AG09319 (cell line): ENCODE measurements around the gene CEP250.

Experiments
- DNase-seq: peaks from one replicate; pipeline ENCODE4 v3.0.0-alpha.2; 2010; ENCODE audit warnings: low read depth; ENCODE audit errors: extremely low read depth
- TF ChIP-seq, protein P1 (sequence below): IDR thresholded peaks from 2 replicates; pipeline ENCODE4 v1.5.1; 2011; ENCODE audit warnings: low read depth, mild to moderate bottlenecking, inconsistent platforms, low read length, moderate library complexity

Gene CEP250

DNA sequence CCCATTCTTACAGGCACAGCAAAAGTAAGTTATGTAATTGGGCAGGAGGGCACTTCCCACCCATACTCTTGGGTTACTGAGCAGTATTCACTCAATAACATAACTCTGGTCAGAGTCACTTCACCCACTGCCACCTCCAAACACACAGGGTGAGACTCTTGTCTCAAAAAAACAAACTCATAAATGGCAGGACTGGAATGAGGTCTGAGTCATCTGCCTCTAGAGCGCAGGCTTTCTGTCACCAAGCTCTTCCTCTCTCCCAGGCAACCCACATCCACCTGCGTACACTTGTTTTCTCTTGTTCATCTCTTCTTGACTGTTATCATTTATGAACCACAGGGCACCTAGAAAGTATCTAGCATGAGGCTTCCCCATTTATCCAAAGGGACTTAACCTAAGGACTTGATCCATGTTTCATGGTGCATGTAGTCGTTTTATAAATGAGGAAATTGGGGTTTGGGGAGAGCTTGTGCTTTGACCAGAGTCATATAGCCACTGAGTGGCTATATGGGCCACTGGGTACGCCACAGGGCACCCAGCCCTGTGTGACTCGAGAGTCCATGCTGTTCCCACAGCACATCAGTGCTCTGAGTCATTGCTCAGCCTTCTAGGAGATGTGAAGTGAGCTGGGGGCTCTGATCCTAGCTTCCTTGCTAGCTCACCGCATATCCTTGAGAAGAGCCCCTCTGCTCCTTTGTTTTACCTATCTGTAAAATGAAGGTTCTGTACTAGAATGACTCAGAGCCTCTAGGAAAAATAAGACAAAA is 51.7 kb downstream of the CEP250 start:
- DNase-seq: no peak
- TF ChIP-seq, protein P1, sequence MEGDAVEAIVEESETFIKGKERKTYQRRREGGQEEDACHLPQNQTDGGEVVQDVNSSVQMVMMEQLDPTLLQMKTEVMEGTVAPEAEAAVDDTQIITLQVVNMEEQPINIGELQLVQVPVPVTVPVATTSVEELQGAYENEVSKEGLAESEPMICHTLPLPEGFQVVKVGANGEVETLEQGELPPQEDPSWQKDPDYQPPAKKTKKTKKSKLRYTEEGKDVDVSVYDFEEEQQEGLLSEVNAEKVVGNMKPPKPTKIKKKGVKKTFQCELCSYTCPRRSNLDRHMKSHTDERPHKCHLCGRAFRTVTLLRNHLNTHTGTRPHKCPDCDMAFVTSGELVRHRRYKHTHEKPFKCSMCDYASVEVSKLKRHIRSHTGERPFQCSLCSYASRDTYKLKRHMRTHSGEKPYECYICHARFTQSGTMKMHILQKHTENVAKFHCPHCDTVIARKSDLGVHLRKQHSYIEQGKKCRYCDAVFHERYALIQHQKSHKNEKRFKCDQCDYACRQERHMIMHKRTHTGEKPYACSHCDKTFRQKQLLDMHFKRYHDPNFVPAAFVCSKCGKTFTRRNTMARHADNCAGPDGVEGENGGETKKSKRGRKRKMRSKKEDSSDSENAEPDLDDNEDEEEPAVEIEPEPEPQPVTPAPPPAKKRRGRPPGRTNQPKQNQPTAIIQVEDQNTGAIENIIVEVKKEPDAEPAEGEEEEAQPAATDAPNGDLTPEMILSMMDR: no peak

DNA sequence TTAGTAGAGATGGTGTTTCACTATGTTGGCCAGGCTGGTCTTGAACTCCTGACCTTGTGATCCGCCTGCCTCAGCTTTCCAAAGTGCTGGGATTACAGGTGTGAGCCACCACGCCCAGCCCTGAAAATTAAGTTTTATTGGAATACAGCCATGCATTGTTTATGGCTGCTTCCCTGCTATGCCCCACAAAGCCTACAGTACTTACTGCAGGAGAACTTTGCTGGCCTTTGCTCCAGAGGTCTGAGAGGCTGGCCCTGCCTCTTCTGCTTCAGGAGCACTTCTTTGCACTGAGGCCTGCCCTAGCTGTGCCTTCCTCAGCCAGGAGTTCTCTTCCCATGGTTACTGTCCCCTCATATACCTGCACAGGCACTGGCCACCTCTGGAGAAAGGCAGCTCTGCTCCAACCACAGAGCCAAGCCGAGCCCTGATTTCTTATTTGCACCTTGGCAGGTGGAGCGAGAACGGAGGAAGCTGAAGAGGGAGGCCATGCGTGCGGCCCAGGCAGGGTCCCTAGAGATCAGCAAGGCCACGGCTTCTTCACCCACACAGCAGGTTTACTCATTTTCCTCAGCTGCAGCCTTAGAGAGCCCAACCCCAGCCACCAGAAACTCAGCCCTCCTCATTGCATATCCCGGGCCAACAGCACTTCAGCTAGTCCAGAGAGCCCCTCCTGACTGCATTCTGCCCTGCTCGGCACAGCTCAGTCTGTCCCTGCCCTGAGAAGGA is 53.3 kb downstream of the CEP250 start:
- TF ChIP-seq, protein P1: no peak

DNA sequence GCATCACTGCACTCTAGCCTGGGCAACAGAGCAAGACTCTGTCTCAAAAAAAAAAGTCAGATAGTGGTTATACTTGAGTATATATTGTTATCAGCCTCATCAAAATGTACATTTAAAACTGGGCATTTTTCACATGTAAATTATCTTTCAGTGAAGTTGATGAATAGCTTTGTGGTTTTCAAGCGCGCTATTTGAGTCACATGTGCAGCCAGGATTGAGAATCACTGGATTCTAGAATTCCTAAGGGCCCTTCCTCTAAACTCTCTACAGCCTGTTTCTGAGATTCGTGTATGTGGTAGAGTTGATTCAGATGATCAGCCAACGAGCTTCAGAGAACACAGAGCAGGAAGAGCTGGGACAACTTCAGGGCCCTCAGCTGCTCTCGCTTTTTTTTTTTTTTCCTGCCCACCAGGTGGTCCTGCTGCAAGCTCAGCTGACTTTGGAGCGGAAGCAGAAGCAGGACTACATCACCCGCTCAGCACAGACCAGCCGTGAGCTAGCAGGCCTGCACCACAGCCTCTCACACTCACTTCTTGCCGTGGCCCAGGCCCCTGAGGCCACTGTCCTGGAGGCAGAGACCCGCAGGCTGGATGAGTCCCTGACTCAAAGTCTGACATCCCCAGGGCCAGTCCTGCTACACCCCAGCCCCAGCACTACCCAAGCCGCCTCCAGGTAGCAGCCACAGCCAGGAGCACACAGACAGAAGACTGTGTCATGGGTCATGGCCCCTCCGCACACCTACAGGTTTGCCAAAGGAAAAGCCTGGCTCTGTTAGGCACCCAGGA is 55.7 kb downstream of the CEP250 start:
- TF ChIP-seq, protein P1: no peak
- DNase-seq: no peak

More for the DNA sequence above, 53.3 kb downstream of the CEP250 start:
- DNase-seq: no peak

DNA sequence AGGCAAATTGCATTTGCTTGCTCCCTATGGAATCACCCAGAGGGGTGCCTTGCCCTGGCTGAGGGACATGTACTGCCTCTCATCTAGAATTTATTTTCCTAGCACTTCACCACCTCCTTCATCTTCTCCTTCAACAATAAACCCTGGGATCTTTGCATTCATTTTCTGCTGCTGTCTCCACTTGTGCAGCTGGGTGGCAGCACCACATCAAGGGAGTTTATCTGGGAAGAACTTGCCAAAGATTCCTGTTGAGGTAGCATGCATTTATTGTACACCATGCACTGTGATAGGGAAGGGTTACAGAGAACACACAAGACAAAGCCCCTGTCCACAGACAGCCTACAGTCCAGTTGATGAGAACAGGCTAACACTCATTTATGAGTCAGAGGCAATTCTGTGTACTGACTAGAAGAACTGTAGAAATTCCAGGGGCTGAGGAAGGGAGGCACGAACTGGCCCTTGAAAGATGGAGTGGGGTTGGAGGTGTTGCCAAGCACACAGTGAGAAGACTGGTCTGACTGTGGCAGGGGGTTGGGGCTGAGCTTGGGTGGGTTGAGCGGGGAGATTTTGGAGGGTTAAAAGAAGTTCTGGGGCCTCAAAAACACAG is 56.5 kb downstream of the CEP250 start:
- DNase-seq: peak; percentile 8
- TF ChIP-seq, protein P1: peak; percentile 63

DNA sequence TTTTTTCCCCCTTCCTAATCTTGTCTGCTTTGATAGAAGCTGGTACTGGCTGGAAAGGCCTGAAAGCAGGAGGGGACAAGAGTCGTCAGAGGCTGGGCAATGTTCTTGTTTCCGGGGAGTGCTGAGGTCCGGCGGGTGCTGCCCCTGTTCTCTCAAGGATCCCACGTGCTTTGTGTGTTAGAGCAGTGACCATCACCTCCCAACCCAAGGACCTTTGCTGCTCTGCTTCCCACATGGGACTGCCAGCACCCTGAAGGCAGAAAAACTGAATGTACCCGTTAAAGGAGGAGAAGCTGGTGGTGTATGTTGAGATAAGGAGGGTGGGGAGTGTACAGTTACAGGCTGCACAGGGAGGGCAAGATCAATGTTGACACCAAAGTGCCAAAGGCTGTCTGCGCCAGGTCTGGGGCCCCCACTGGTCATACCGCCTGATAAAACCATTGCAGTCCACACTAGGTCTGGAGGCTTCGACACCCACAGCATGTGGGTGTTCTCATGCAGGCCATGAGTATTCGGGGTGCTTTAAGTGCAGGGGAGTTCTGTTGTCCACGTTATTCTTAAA is 59.1 kb downstream of the CEP250 start:
- DNase-seq: no peak
- TF ChIP-seq, protein P1: no peak

DNA sequence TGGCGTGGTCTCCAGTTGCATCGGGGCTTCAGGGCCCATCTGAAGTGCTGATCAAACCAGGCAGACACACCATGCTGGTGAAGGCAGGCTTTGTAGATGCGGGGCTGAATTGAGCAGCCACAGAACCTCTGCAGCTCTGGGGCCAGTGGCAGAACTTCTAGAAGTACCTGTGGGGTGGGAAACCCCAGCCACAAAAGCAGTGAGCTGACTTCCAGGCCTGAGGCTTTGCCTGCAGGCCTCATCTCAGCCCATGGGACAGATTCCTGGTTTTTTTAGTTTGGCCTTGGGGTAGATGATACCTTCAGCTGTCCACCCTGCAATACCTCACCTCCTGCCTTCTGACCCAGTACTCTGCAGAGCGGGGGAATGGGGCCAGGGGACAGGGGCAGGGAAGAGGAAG is 59.9 kb downstream of the CEP250 start:
- no peak for DNase-seq
- TF ChIP-seq, protein P1: no peak
